ENCODE data around the gene ACSL3.
"Not testable (repeated sequence)": the region's sequence is repeated elsewhere in the genome, so short reads cannot be mapped to it uniquely, and the experiment has no call there.

ACSL3 gene

GRCh38 chr2:222851956-222852617 lies 8.7 kb upstream of the ACSL3 start:
- no peak for DNase-seq (ENCODE audit: low read depth)

- DNase-seq (ENCODE audit: low read depth): no peak
Measured at GRCh38 chr2:222854773-222855700, 5.8 kb upstream of the ACSL3 start.

- no peak for DNase-seq (ENCODE audit: low read depth)
Measured at GRCh38 chr2:222859786-222860612, 837 bp upstream of the ACSL3 start.

DNA sequence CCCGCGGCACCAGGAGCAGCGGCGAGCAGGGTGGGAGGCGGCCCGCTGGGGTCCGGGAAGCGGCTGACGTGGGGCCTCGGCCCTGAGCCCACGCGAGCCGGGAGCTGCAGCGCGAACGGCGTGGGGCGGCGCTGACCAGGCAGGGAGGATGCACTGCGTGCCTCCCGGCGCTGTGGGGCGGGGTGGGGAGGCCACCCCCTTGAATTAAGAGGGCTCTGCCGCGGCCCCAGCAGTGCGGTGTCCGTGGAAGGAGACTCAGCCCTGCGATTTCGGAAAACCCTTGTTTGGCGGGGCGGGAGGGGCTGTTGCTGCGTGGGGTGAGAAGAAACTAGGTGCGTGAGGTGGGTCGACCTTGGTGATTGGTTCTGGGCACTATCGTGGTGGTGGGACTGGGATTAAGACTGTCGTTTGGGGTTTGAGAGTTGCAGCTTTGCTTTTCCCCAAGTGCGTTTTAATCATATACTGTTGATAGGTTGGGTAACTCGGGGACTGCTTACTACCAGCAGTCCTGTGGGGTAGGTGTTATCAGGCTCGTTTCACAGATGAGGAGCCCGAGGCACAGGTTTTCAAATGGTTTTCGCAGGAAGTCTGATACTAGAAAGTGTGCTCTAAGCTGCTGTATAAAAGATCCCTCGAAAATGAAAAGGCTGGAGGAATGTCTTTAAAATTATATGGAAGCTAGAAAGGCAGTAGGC lies 722 bp downstream of the ACSL3 start:
- peak; percentile 13 for DNase-seq (ENCODE audit: low read depth)

- no peak for DNase-seq (ENCODE audit: low read depth)
Measured at GRCh38 chr2:222862106-222862908, 1.5 kb downstream of the ACSL3 start.

- no peak for DNase-seq (ENCODE audit: low read depth)
Measured at GRCh38 chr2:222862909-222863544, 2.2 kb downstream of the ACSL3 start.

DNA sequence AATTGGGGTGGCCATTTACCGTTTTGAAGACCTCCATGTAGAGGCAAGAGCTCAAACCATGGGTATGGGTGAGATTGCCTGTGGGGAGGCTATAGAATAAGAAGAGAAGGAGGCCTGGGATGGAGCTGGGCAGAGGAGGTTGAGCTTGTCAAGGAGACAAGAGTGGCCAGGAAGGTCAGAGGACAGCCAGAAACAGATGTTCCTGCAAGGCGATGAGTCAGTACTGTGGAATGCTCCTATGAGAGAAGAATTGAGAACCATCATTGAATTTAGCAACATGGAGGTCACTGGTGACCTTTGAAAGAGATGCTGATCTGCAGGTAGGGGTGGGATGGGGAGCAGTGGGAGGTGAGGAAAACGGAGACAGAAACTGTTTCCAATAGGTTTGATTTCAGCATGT lies 3.5 kb downstream of the ACSL3 start:
- no peak for DNase-seq (ENCODE audit: low read depth)

DNA sequence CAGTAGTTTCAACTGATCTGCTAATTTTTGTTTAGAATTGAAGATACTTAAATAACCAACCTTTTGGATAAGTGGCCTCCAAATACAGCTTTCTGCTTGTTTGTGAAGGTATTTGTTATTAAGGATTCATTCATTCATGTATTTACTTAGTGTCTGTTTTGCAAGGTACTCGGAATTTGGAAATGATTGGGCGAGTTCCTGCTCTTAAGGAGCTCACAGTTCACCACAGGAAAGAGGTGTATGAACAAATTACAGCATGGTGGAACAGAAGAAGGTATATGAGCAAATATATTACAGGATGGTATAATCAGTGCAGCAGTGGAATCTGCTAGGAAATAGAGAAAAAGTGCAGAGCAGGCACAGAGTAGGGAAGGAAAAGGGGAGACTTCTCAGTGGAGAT lies 4.5 kb downstream of the ACSL3 start:
- DNase-seq (ENCODE audit: low read depth): no peak

- no peak for DNase-seq (ENCODE audit: low read depth)
Measured at GRCh38 chr2:222866358-222866960, 5.6 kb downstream of the ACSL3 start.

- not testable (repeated sequence) for DNase-seq (ENCODE audit: low read depth)
Measured at GRCh38 chr2:222868560-222869251, 7.9 kb downstream of the ACSL3 start.

GRCh38 chr2:222869252-222869560 lies 8.4 kb downstream of the ACSL3 start:
- no peak for DNase-seq (ENCODE audit: low read depth)

- DNase-seq (ENCODE audit: low read depth): no peak
Measured at GRCh38 chr2:222871291-222871690, 10.5 kb downstream of the ACSL3 start.

DNA sequence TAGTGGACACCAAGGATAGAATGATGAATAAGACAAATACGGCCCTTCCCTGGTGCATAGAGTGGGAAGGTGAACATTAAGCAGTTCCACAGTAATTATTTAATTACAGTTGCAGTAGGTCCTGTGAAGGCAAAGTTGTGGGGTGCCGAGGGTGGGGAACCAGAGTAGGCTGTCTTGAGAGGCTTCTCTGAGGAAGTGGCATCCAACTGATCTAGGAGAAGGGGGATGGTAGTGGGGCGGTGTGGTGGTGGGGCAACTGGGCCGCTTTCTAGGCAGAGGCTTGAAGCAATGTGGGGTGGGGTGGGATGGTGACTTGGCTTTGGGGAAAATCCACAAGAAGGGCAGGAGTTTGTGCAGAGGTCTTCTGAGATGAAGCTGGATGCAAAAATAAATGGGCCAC lies 11.7 kb downstream of the ACSL3 start:
- DNase-seq (ENCODE audit: low read depth): no peak

- DNase-seq (ENCODE audit: low read depth): no peak
Measured at GRCh38 chr2:222875482-222875881, 14.6 kb downstream of the ACSL3 start.

GRCh38 chr2:222876947-222877346 lies 16.1 kb downstream of the ACSL3 start:
- no peak for DNase-seq (ENCODE audit: low read depth)

GRCh38 chr2:222877556-222878300 lies 16.9 kb downstream of the ACSL3 start:
- DNase-seq (ENCODE audit: low read depth): no peak

GRCh38 chr2:222878301-222878876 lies 17.6 kb downstream of the ACSL3 start:
- no peak for DNase-seq (ENCODE audit: low read depth)

GRCh38 chr2:222878877-222879603 lies 18.2 kb downstream of the ACSL3 start:
- no peak for DNase-seq (ENCODE audit: low read depth)

Measured in activated T-helper 1 cell treated with Interleukin-2 at 50 U/mL for 16 hours (primary cell).